Activated CD4-positive, alpha-beta memory T cell treated with anti-CD3 and anti-CD28 coated beads for 36 hours (primary cell): ENCODE measurements around the gene TBC1D2. TPM values are rescaled to one million over a fixed set of nuclear protein-coding genes. Genes with fewer than 3 reads are reported as not detected.
"Not testable (repeated sequence)": the region's sequence is repeated elsewhere in the genome, so short reads cannot be mapped to it uniquely, and the experiment has no call there.

ENCODE experiments used
- CTCF ChIA-PET: fragments of 350-600 bp; sonication (Branson Sonifier 250); formaldehyde crosslinking; loops from one replicate; lab custom pipeline; 2021; ENCODE audit warnings: antibody characterized with exemption, inconsistent platforms; lab: Charles Lee
- POLR2A ChIA-PET: fragments of 350-600 bp; sonication (Branson Sonifier 250); formaldehyde crosslinking; loops from one replicate; lab custom pipeline; 2021; ENCODE audit warnings: antibody characterized with exemption; lab: Charles Lee
- DNase-seq: peaks from one replicate; pipeline ENCODE4 v3.0.0-alpha.2; 2020
- H3K27ac Mint-ChIP-seq: one replicate; pipeline ENCODE4 v1.8.0; 2021; ENCODE audit warnings: mixed read lengths
- H3K27me3 Mint-ChIP-seq: one replicate; pipeline ENCODE4 v1.8.0; 2021; ENCODE audit warnings: mixed read lengths
- H3K36me3 Mint-ChIP-seq: one replicate; pipeline ENCODE4 v1.8.0; 2021; ENCODE audit warnings: mixed read lengths
- H3K4me1 Mint-ChIP-seq: one replicate; pipeline ENCODE4 v1.8.0; 2021; ENCODE audit warnings: low read depth, mixed read lengths
- H3K4me3 Mint-ChIP-seq: one replicate; pipeline ENCODE4 v1.8.0; 2021; ENCODE audit warnings: mild to moderate bottlenecking, mixed read lengths
- H3K9me3 Mint-ChIP-seq: one replicate; pipeline ENCODE4 v1.8.0; 2021; ENCODE audit warnings: mixed read lengths
- intact Hi-C: fragments of 100-400 bp; cut with micrococcal nuclease; formaldehyde crosslinking; loops from one replicate; pipeline ENCODE4 v1.15.1; 2023
- total RNA-seq, 2 experiments: library from RNA; stranded (reverse); gene quantifications; one replicate each; pipeline ENCODE4 v1.2.3, GENCODE V29; 2021

The TBC1D2 gene
- total RNA-seq, 2 experiments from 2014 or later, result 5.2 to 5.3 TPM

- H3K27me3 Mint-ChIP-seq, result peaks cover 18% of the 10 kb centered on the region
- H3K4me1 Mint-ChIP-seq, H3K9me3 Mint-ChIP-seq, H3K36me3 Mint-ChIP-seq, H3K4me3 Mint-ChIP-seq, POLR2A ChIA-PET, H3K27ac Mint-ChIP-seq, DNase-seq, CTCF ChIA-PET: not testable (repeated sequence)
- intact Hi-C loops, result loop anchor here (10.0 kb wide), 1 partner anchor 555 kb away; no protein-coding TSS in a partner anchor
These were observed 14.2 kb upstream of the TBC1D2 start for GRCh38 chr9:98269652-98270051.

GRCh38 chr9:98267556-98267955, 12.1 kb upstream of the TBC1D2 start:
- POLR2A ChIA-PET, DNase-seq, H3K27ac Mint-ChIP-seq, H3K4me1 Mint-ChIP-seq, H3K9me3 Mint-ChIP-seq, H3K4me3 Mint-ChIP-seq, CTCF ChIA-PET, H3K36me3 Mint-ChIP-seq: not testable (repeated sequence)
- intact Hi-C loops, result loop anchor here (10.0 kb wide), 1 partner anchor 553 kb away; no protein-coding TSS in a partner anchor
- H3K27me3 Mint-ChIP-seq, result peaks cover 18% of the 10 kb centered on the region

GRCh38 chr9:98264516-98264915, 9.1 kb upstream of the TBC1D2 start:
- Mint-ChIP-seq H3K4me3 (no peak overlapping the region), H3K27ac (no peak overlapping the region), H3K9me3 (no peaks in the 10 kb centered on the region), H3K36me3 (no peaks in the 10 kb centered on the region), H3K27me3 (peaks cover 3% of the 10 kb centered on the region), H3K4me1 (no peaks in the 10 kb centered on the region)
- intact Hi-C loops, result loop anchor here (10.0 kb wide), 1 partner anchor 550 kb away; no protein-coding TSS in a partner anchor
- ChIA-PET POLR2A (no interaction called here), CTCF (interaction anchor here (0.8 to 4.4 kb wide), 11 partner anchors 9 to 374 kb away, joined by 3 to 47 read pairs (median 4); partner anchors contain the start of genes TBC1D2 and TRIM14)
- DNase-seq, result no peak

DNA sequence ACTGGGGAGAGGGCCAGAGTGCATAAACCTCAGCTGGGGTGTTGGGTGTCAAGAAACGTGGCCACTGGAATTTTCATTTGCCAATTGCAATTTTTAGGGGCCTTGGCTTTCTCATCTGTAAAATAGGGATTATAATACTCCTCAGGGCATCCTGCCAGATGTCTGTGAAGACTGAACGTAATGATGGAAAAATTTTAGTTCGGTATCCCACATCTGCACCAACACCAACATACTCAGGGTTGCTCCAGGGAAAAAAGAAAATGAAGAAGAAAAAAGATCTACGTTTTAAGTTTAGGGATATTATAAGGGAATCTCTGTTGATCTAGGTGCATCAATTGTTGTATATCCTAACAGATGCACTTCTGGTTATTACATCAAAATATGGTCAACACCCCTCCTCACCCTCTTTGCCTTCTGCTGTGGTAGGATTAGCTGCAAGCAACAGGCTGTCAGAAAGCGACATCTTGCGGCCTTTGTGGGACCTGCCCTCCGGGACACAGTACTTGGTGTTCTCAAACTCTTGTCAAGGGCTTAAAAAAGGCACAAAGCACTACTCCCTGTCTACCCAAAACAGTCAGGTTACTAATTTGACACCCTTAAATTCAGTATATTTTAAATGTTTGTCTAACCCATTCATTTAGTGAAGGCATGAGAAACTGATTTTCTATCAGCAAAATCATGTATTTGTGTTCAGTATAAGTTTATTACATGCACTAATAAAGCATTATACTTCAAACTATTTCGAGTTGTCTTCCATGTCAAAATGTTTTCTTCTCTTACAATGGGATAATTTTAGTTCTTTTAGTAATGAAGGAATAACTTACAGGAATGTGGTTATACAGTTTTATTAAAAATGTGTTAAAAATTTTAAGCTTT, 8.3 kb upstream of the TBC1D2 start:
- H3K36me3 Mint-ChIP-seq, result no peaks in the 10 kb centered on the region
- peak; percentile 90 for DNase-seq
- CTCF ChIA-PET, result interaction anchor here (0.8 to 4.4 kb wide), 17 partner anchors 8 to 373 kb away, joined by 3 to 47 read pairs (median 4); partner anchors contain the start of genes TBC1D2 and TRIM14
- intact Hi-C loops, result loop anchor here (1.0 to 10.0 kb wide), 3 partner anchors 58 to 549 kb away; no protein-coding TSS in a partner anchor
- H3K27ac Mint-ChIP-seq, result peak overlapping the region; percentile 39
- H3K27me3 Mint-ChIP-seq, result peaks cover 3% of the 10 kb centered on the region
- no peaks in the 10 kb centered on the region for H3K4me1 Mint-ChIP-seq
- POLR2A ChIA-PET, result interaction anchor here (0.9 kb wide), 1 partner anchor 70 kb away, joined by 3 read pairs; no protein-coding TSS in a partner anchor
- no peak overlapping the region for H3K4me3 Mint-ChIP-seq
- no peaks in the 10 kb centered on the region for H3K9me3 Mint-ChIP-seq

DNA sequence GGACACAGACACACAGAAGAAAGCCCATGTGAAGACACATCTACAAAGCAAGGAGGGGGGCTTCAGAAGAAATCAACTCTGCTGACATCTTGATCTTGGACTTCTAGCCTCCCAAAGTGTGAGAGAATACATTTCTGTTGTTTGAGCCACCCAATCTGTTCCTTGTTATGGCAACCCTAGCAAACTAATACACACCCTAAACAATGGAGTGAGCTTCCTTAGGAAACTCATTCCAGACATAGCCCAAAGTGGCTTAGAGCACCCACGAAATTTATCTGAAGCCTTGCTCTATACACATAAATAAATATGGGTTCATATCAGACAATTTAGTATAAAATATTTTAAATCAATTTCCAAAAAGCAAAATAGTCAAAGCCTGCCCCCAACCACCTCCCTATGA, 7.6 kb upstream of the TBC1D2 start:
- H3K4me3 Mint-ChIP-seq, result no peak overlapping the region
- H3K27me3 Mint-ChIP-seq, result no peaks in the 10 kb centered on the region
- POLR2A ChIA-PET, result interaction anchor here (0.9 kb wide), 1 partner anchor 69 kb away, joined by 3 read pairs; no protein-coding TSS in a partner anchor
- no peaks in the 10 kb centered on the region for H3K9me3 Mint-ChIP-seq
- H3K4me1 Mint-ChIP-seq, result no peaks in the 10 kb centered on the region
- DNase-seq, result no peak
- intact Hi-C loops, result loop anchor here (1.0 to 10.0 kb wide), 3 partner anchors 58 to 548 kb away; no protein-coding TSS in a partner anchor
- CTCF ChIA-PET, result interaction anchor here (0.6 to 4.4 kb wide), 12 partner anchors 8 to 226 kb away, joined by 3 to 47 read pairs (median 5); partner anchors contain the start of genes TBC1D2 and TRIM14
- no peaks in the 10 kb centered on the region for H3K36me3 Mint-ChIP-seq
- no peak overlapping the region for H3K27ac Mint-ChIP-seq

- Mint-ChIP-seq H3K4me3 (no peak overlapping the region), H3K9me3 (no peaks in the 10 kb centered on the region), H3K36me3 (no peaks in the 10 kb centered on the region), H3K27ac (no peak overlapping the region), H3K27me3 (no peaks in the 10 kb centered on the region), H3K4me1 (no peaks in the 10 kb centered on the region)
- ChIA-PET CTCF (interaction anchor here (0.9 to 4.4 kb wide), 3 partner anchors 56 to 185 kb away, joined by 4 to 47 read pairs (median 5); no protein-coding TSS in a partner anchor), POLR2A (no interaction called here)
- DNase-seq, result no peak
- intact Hi-C loops, result loop anchor here (10.0 kb wide), 1 partner anchor 547 kb away; no protein-coding TSS in a partner anchor
These were observed 6.6 kb upstream of the TBC1D2 start for GRCh38 chr9:98262056-98262455.

GRCh38 chr9:98260635-98261034, 5.2 kb upstream of the TBC1D2 start:
- POLR2A ChIA-PET, result interaction anchor here (0.7 kb wide), 1 partner anchor 870 kb away, joined by 3 read pairs; no protein-coding TSS in a partner anchor
- Mint-ChIP-seq H3K4me3 (no peak overlapping the region), H3K9me3 (no peaks in the 10 kb centered on the region), H3K27ac (no peak overlapping the region), H3K27me3 (no peaks in the 10 kb centered on the region), H3K4me1 (peaks cover 5% of the 10 kb centered on the region), H3K36me3 (no peaks in the 10 kb centered on the region)
- intact Hi-C loops, result loop anchor here (10.0 kb wide), 1 partner anchor 546 kb away; no protein-coding TSS in a partner anchor
- CTCF ChIA-PET, result interaction anchor here (1.5 to 3.1 kb wide), 2 partner anchors 55 to 337 kb away, joined by 3 to 13 read pairs; no protein-coding TSS in a partner anchor
- no peak for DNase-seq

DNA sequence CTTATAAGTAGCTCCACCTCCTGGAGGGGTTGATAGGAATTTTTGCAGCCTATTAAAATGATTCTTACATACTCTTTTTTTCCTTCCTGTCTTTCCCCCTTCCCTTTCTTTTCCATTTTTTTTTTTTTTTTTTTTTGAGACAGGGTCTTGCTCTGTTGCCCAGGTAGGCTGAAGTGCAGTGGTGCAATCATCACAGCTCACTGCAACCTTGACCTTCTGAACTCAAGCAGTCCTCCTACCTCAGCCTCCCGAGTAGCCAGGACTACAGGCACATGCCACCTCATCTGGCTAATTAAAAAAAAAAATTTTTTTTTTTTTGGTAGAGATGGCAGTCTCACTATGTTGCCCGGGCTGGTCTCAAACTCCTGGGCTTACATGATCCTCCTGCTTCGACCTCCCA, 4.3 kb upstream of the TBC1D2 start:
- peaks cover 8% of the 10 kb centered on the region for H3K4me1 Mint-ChIP-seq
- H3K9me3 Mint-ChIP-seq, result no peaks in the 10 kb centered on the region
- intact Hi-C loops, result loop anchor here (5.0 to 10.0 kb wide), 4 partner anchors 157 to 855 kb away; partner anchors contain the start of gene XPA
- H3K36me3 Mint-ChIP-seq, result no peaks in the 10 kb centered on the region
- H3K27me3 Mint-ChIP-seq, result no peaks in the 10 kb centered on the region
- ChIA-PET POLR2A (interaction anchor here (0.7 kb wide), 1 partner anchor 871 kb away, joined by 3 read pairs; no protein-coding TSS in a partner anchor), CTCF (interaction anchor here (1.5 to 3.1 kb wide), 2 partner anchors 54 to 336 kb away, joined by 3 to 13 read pairs; no protein-coding TSS in a partner anchor)
- H3K4me3 Mint-ChIP-seq, result no peak overlapping the region
- no peak for DNase-seq
- H3K27ac Mint-ChIP-seq, result no peak overlapping the region

DNA sequence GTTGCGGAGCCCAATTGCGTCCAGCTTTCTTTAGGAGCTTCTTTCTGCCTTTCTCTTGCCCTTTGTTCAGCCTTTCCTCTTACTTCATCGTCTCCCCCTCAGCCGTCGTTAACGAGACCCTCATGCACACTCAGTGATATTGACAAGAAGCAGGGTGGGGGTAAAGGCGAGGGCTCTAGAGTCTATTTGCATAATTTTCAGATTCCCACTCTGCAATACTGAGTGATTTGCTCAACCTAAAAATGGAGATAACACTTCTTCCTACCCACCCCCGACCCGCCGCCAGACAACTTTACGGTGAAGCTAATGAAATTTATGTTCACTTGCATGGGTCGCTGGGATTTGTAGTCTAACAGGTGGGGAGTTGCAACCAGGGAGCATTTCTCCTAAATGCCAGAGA, 1.3 kb upstream of the TBC1D2 start:
- POLR2A ChIA-PET, result interaction anchor here (0.6 to 1.9 kb wide), 13 partner anchors 16 to 736 kb away, joined by 3 to 23 read pairs (median 4); partner anchors contain the start of genes CORO2A, NANS and TRIM14
- CTCF ChIA-PET, result interaction anchor here (0.7 to 4.3 kb wide), 9 partner anchors 51 to 334 kb away, joined by 3 to 32 read pairs (median 5); partner anchors contain the start of genes CORO2A, TRIM14 and TRMO
- H3K4me1 Mint-ChIP-seq, result peaks cover 32% of the 10 kb centered on the region
- peak overlapping the region; percentile 95 for H3K27ac Mint-ChIP-seq
- H3K4me3 Mint-ChIP-seq, result peak overlapping the region; percentile 85
- H3K27me3 Mint-ChIP-seq, result no peaks in the 10 kb centered on the region
- DNase-seq, result peak; percentile 53
- H3K9me3 Mint-ChIP-seq, result no peaks in the 10 kb centered on the region
- intact Hi-C loops, result loop anchor here (5.0 to 10.0 kb wide), 3 partner anchors 154 to 858 kb away; partner anchors contain the start of gene XPA
- H3K36me3 Mint-ChIP-seq, result no peaks in the 10 kb centered on the region

GRCh38 chr9:98255061-98255577, 330 bp downstream of the TBC1D2 start:
- Mint-ChIP-seq H3K27ac (peak overlapping the region; percentile 95), H3K36me3 (peaks cover 2% of the 10 kb centered on the region), H3K4me1 (peaks cover 32% of the 10 kb centered on the region), H3K4me3 (peak overlapping the region; percentile 85), H3K27me3 (no peaks in the 10 kb centered on the region), H3K9me3 (no peaks in the 10 kb centered on the region)
- no peak for DNase-seq
- CTCF ChIA-PET, result interaction anchor here (0.6 to 4.3 kb wide), 12 partner anchors 9 to 332 kb away, joined by 3 to 32 read pairs (median 6); partner anchors contain the start of genes CORO2A, TRIM14 and TRMO
- intact Hi-C loops, result loop anchor here (1.0 to 10.0 kb wide), 11 partner anchors 50 to 860 kb away; partner anchors contain the start of genes ANKS6, NANS, NCBP1 and TRIM14
- POLR2A ChIA-PET, result interaction anchor here (0.6 to 1.9 kb wide), 13 partner anchors 44 to 333 kb away, joined by 3 to 23 read pairs (median 4); partner anchors contain the start of genes ANP32B, NANS, TRIM14 and TRMO
